HG03342 (cell line): ENCODE data around the gene PSMC2.

Source experiments
- ATAC-seq: cut with Tn5 transposase; IDR thresholded peaks from one replicate; pipeline ENCODE4 v1.9.1; 2021; ENCODE audit warnings: mild to moderate bottlenecking, moderate library complexity; ENCODE audit not compliant: unreplicated experiment

PSMC2 gene

DNA sequence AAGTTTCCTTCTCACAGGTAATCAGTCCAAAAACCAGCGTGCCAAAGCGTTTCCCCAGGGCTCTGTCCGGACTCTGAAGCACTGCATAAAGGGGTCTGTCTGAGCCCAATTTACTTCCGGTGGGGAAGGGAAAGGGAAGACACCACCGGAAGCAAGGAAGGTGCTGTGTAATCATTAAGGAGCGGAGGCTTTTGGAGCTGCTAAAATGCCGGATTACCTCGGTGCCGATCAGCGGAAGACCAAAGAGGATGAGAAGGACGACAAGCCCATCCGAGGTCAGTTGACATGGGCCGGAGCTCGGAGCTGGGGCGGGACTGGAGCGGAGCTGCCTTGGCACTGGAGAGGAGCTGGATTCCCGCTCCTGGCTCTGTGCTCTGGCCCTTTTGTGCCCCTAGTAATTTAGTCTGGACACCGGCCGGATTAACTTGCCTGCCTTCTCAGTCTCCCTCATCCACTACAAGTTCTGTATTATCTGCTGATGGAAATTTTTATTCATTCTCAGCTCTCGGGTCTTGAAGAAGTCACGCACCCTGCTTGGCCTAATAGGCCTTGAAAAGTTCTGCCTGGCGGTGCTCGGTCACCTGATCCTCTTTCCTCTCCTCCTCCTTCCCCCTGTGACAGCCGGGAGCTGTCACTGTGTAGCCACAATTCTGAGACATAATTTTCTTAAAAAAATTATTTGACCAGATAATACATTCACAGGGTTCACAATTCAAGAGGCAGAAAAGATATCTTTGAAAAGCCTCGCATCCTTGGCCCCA lies at the start of gene PSMC2:
PSMC2 (plus strand) TSS at position 137 of the 761 bp plus-strand sequence; CDS start at position 206, 69 bp downstream.
- peak; percentile 74 for ATAC-seq

DNA sequence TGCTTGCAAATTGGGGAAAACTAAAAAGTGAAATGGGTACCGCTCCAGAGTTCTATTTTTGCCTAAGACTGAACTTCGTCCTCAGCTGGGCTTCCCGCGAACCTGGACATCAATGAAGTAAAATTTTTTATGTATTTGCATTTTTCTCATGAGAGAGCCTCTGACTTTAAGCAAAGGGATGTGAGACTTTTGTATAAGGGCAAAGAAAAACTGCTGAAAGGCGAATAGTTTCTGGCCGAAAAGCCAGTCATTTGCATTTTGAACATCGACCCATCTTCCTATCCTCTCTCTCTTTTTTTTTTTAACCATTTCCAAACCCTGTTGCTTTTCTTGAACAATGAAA lies 49.6 kb upstream of the PSMC2 start:
- peak; percentile 3 for ATAC-seq

DNA sequence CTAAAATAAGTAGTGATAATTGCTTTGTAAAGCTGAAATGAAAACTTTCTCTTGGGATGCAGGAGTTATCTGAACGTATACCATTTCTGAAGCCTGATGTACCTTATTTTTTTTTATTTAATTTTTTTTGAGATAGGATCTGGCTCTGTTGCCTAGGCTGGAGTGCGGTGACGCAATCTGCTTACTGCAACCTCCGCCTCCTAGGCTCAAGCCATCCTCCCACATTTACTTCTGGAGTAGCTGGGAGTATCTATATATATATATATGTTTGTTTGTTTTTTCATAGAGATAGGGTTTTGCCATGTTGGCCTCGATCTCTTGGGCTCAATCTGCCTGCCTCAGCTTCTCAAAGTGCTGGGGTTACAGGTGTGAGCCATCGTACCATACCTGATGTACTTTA lies 47.8 kb upstream of the PSMC2 start:
- ATAC-seq, result no peak

DNA sequence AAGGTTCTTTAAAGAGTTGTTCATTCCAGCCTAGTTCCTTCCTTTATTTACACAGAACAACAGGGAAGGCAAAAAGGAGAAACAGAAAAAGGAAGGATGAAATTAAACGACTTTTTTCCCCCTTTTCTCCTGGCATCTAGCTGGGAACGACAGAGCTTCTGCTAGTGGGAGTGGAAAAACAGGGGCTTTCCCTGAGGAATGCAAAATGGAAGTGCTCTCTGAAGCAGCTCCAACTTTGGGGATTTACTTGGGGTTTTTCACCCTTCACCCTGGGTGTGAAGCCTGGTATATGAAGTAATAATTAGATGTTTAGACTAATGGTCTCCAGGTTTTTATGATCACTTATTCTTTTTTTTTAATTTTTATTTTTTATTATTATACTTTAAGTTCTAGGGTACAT lies 46.0 kb upstream of the PSMC2 start:
- ATAC-seq, result no peak

DNA sequence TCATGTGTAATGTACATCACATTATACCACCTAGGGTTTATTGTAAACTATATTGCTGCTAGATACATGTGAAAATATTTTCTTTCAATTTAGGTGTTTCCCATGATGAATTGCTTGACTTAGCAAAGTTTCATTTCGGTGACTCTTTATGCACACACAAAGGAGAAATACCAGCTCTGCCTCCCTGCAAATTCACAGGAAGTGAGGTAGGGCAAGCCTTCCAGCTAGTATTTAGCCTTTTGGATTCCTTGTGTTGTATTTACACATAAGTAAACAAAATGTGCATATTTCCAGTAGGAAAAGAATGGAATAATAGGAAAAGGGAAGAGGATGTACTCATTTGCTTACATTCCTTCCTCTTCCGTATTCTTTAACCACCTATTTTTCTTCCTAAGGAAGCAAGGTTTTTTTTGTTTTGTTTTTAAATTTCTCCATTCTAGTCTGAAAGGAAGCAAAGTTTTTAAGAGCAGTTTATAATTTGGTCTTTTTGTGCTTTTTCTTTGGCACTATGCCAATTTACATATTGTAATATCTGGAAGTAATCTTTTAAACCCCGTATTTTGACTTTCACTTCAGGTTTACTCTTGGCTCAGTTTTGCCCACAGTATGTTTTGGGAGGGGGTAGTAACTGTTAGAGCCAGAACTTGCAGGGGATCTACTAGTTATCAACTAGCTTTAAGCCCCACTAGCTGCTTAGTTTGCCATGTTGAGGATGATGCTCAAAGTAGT lies 39.8 kb upstream of the PSMC2 start:
- no peak for ATAC-seq

DNA sequence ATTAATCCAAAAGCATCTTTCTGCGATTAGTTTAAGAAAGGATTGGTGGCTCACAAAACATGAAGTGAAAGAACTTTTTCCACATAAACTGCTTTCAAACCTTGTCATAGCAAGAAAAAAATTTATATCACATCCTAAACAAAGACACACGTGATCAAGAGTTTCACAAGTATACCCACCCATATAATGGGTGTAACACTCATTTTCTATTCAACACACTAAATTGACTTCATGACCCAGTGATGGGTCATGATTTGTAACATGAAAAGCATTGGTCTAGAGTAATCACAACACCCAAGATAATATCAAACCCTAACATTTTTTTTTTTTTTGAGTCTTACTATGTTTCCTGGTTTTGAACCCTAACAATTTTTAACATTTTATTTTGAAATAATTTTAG lies 32.6 kb upstream of the PSMC2 start:
- ATAC-seq, result no peak

DNA sequence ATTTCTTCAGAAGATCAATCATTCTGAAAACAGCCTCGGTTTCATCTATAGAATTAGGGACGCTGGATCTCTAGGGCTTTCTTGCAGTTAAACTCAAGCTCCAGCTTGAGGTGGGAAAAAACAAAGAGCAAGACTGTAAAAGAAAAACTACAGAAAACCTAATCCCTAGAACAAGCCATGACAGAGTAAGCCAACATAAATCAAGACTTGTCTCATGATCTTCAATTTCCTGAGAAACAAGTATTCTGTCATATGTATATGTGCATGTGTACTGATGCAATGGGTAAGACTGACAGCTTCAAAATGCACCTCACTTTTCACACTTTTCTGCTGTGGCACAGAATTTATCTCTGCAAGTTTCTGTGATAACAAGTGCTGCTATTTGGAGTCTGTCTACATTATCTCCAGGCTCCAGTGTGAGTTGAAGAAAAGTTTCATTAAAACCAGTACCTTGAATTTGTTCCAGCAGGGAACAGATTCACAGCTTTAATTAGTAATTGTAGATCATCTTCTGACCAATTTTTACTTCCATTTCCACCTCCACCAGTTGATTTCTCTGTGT lies 31.0 kb upstream of the PSMC2 start:
- no peak for ATAC-seq

DNA sequence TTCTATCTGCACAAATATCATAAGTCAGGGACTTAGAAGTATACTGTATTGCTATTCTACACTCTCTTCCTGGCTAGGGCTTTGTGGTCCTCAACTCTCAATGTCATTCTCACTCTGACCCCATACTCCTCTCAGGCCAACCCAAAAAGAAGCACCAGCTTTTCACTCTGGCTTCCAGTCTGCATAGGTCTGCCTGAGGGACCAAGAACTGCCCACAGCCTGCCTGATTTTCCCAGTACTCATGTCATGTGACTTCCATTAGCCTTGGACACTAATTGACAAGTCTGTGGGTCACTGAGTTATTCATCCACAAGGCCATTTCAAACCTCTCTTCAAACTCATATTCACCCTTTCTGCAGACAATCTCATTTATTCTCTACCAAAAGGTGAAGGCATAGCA lies 30.4 kb upstream of the PSMC2 start:
- no peak for ATAC-seq

DNA sequence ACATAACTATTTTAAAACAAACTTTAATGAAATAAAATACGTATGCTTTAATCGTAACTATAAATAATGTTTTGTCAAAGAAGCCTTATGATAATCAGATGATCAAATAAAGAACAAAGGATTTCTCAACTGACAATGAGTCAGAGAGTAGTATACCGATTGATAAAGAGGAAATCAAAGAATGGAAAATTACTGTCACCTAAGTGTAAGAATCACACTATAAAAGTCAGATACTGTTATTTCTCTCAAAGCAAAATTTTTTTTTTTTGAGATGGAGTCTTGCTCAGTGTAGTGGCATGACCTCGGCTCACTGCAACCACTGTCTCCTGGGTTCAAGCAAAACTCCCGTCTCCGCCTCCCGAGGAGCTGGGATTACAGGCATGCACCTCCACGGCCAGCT lies 21.7 kb upstream of the PSMC2 start:
- no peak for ATAC-seq

DNA sequence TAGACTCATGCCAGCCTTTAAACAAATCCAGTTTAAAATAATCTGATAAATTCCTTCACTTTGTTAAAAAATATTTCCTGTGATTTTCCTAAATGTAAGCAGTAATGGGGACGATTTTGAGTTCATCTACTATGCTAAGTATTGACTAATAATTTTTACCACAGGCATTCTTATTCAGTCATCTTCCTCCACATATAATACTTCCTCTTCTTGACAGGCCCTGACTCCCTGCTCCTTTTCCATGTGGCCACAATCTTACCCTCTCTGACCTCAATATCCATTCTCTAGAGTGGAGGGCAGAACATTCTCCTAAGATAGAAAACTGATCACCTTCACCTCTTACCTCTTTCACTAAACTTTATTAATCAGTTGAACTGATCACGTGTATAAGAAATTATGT lies 10.7 kb upstream of the PSMC2 start:
- no peak for ATAC-seq

DNA sequence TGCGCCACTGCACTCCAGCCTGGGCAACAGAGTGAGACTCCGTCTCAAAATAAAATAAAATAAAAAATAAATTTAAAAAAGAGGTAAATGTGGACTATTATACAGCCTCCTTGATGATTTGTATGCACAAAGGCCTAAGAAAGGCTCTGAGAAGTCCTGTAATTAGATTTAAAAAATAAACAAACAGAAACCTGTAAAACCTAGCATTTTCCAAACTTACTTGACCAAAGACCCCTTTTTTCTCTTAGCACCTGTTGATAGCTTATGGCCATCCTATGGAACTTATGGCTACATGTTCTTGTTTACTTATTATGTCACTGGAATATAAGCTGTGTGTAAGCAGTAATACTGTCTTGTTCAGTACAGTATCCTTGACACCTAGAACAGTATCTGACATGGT lies 8.6 kb upstream of the PSMC2 start:
- ATAC-seq, result no peak

DNA sequence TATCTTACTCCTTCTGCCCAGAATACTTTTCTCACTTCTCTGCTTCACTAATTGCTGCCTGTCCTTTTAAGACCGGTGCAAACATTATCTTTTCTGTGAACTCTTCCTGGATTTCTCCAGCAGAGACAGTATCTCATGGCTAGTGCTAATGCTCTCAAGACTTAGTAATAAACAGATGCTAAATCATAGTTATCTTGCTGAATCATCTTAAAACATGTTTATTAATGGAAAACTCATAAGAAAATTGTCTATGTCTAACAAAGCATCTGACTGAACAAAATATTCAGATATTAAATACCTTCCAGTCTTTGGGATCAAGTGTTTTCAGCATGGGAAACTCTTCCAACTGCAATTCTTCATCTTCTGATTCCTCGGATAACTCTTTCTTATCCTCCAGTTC lies 6.0 kb upstream of the PSMC2 start:
- ATAC-seq, result no peak

DNA sequence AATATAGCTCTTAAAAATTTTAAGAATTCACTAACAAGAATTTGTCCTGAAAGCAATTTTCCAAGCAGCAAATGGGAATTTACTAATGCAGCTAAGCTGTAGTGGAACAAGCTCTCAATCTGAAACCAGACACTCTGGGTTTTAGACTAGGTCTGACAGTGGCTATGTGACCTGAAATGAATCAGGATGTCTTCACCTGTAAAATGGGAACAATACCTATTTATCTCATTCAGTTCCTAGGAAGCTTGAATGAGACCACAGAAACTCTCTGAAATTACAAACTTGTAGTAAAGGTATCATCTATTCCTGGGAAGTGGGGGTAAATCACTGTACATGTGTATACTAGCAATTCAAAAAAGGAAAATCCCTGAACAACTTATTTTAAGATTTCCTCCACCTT lies 4.1 kb upstream of the PSMC2 start:
- no peak for ATAC-seq

DNA sequence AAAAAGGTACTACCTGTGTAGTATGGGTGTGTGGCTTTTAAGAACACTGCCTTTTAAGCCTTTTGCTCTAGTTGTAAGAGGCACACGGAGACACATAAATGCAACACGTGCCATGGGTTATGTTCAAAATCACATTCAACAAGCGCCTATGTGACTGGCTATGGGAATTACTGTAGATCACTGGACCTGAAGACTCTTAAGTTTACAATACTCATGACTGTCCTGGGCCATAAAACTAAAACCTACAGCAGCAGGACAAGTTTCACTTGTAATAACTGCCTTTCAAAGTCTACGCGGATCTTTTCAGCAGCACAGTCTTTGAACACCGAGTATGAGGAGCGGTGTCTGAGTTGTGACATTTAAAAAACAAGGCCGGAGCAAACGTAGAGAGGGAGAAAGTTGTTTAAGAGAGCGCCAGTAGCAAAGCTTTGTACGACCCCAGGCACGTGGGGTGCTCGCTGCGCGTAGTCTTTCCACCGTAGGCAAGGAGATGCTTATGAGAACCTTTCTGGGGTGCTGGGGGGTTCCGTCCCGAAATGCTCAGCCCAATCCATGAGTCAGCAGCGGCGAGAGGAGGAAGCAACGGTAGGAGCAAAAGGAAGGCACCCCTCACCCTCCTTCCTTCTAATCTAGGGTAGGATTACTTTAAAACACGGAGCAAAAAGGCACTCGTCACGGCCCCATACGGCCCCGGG lies 3.5 kb upstream of the PSMC2 start:
- peak; percentile 14 for ATAC-seq

DNA sequence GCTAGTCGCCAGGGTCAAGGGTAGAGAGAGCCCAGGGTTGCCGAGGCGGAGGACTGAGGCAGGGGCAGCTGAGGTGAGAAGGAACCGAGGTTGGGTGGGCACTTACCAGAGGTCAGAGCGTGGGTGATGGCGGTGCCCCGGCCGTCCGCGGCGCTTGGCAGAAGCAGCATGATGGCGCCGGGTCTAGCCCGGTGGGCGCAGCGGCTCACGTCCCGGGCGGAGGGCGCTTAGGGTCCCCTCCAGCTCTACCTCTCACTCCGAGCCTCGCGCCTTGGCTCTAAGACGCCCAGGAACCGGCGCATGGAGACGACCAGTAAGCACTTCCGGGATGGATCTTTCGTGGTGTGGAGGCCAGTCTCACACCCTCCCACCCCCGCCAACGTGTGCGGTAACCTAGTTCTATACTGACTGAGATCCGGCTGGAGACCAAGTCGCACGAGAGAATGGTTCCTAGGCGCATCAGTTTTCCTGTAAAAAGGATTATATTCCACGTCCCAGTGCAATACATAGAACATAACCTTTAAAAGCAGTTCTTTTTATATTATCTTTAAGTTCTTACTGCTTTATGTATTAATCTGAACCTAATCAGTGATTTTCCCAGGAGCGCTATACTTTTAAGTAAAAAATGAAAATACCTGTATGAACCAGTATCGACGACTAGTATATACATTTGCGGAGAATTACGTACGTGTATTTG lies 2.8 kb upstream of the PSMC2 start, which contains the start of gene DNAJC2:
DNAJC2 (minus strand) TSS at position 315 of the 697 bp plus-strand sequence; CDS start at position 170, 145 bp downstream.
- peak; percentile 74 for ATAC-seq

DNA sequence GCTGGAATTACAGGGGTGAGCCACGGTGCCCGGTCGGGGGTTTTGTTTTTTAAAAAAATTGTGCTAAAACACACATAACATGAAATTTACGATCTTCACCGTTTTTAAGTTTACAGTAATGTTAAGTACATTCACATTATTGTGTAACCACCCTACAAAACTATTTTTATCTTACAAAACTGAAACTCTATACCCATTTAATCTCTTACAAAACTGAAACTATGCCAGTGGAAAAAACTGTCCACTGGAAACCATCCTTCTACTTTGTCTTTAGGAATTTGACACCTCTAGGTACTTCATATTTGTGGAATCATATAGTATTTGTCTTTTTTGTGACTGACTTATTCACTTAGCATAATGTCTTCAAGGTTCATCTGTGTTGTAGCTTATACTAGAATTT lies 1.0 kb upstream of the PSMC2 start:
- no peak for ATAC-seq

DNA sequence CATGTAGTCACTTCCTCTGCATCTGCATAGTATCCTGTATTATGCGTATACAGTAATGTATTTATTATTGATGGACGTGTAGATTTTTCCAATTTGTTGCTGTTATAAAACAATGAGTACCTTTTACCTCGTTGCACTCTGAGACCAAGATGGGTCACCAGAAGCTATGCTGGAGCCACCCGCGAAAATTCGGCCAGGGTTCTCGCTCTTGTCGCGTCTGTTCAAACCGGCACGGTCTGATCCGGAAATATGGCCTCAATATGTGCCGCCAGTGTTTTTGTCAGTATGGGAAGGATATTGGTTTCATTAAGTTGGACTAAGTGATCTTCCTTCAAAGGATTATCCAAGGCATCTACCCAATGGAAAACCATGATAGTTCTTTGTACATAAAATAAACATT lies 1.0 kb downstream of the PSMC2 start:
- ATAC-seq, result no peak

DNA sequence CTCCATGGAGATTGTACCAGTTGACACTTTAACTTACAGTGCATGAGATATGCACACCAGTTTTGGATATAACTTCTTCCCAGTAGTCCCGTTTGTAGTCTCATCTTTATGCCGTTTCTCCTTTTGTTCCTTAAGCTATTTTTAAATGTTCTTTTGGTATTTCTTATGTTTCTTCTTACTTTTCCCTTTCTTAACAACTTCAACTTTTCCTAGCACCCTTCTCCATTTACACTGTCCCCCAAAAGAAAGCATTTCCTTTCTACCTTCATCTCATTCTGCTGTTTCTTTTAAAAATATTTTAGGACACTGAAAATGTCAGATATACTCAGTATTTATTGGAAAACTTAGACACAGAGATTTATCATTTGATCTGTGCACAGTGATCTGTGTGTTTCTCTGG lies 1.5 kb downstream of the PSMC2 start:
- ATAC-seq, result no peak

DNA sequence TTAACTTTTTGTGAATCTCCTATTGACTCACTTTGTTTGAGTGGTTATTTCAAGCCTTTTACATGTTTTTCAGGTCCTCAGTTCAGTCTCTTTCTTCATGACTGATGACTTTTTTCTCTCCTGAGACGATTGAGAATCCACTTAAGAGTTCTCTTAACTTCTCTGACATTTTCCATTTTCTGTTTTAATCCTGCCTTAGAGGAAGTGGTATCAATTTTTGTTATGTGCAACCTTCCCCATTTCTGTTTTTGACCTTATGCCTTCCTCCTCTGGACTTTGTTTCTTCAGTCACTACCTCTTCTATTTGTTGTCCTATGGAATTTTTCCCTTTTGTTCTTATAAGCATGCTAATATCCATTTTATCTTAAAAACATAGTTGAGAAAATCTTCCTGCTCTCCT lies 2.4 kb downstream of the PSMC2 start:
- ATAC-seq, result no peak

DNA sequence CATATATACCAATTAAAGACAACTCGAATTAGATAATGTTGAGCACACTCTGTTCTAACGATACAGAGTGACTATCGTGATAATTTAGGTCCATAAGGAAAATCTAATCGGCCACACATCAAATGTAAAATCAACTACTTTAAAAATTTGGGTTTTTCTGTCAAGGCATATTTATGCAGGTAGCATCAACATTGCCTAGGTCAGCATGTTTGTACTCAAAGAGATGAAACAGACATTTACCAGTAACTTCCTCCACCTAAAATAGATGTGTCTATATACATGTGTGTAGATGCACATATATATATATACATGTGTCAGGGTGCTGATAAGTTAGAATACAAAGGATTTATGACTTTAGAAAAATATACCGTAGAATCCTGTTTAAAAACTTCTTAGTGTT lies 22.0 kb downstream of the PSMC2 start:
- no peak for ATAC-seq
